OCI-LY3 (cell line): ENCODE data around the gene TANC2.

Source experiments
- H2AFZ ChIP-seq: fragments of 200-600, 300-600 bp; shearing (Covaris generic); 2 replicates; pipeline ENCODE4 v1.6.0; 2014; ENCODE audit warnings: antibody characterized with exemption, low read depth, low read length
- H3K27ac ChIP-seq: fragments of 200-600, 300-600 bp; sonication (generic); 2 replicates; pipeline ENCODE4 v1.5.1; 2014; ENCODE audit warnings: mild to moderate bottlenecking, low read length, moderate library complexity, mixed read lengths
- H3K27me3 ChIP-seq: fragments of 200-600, 300-600 bp; sonication (generic); 2 replicates; pipeline ENCODE4 v1.6.1; 2014; ENCODE audit warnings: low read depth, low read length, mixed read lengths
- H3K36me3 ChIP-seq: fragments of 200-600, 300-600 bp; sonication (generic); replicated peaks from 2 replicates; pipeline ENCODE3; 2014; ENCODE audit warnings: low read depth, low read length, mixed read lengths
- H3K4me1 ChIP-seq: fragments of 300-600, 200-600 bp; sonication (generic); 2 replicates; pipeline ENCODE4 v1.6.1; 2014; ENCODE audit warnings: low read length, mixed read lengths
- H3K4me2 ChIP-seq: fragments of 200-600, 300-600 bp; sonication (generic); 2 replicates; pipeline ENCODE4 v1.6.1; 2014; ENCODE audit warnings: low read length, mixed read lengths
- H3K4me3 ChIP-seq: fragments of 300-600, 200-600 bp; sonication (generic); 2 replicates; pipeline ENCODE4 v1.5.1; 2014; ENCODE audit warnings: antibody characterized with exemption, mild to moderate bottlenecking, low read length, moderate library complexity
- H3K79me2 ChIP-seq: fragments of 300-600, 200-600 bp; shearing (Covaris generic); 2 replicates; pipeline ENCODE4 v1.6.1; 2014; ENCODE audit warnings: mild to moderate bottlenecking, low read length, mixed read lengths
- H3K9ac ChIP-seq: fragments of 300-600, 200-600 bp; shearing (Covaris generic); 2 replicates; pipeline ENCODE4 v1.6.0; 2014; ENCODE audit warnings: mild to moderate bottlenecking, low read length, moderate library complexity
- H3K9me3 ChIP-seq: fragments of 200-600, 300-600 bp; shearing (Covaris generic); 2 replicates; pipeline ENCODE4 v1.6.1; 2014; ENCODE audit warnings: low read length, mixed read lengths; ENCODE audit not compliant: insufficient read depth
- H4K20me1 ChIP-seq: fragments of 200-600, 300-600 bp; sonication (generic); 2 replicates; pipeline ENCODE4 v1.6.1; 2016; ENCODE audit warnings: low read length, mixed read lengths; ENCODE audit not compliant: insufficient read depth
- CTCF ChIP-seq: fragments of 200-600, 300-600 bp; sonication (generic); IDR thresholded peaks from 2 replicates; pipeline ENCODE4 v1.5.1; 2014; ENCODE audit warnings: antibody characterized with exemption, low read length, low read depth
- EZH2phosphoT487 ChIP-seq: fragments of 200-600 bp; shearing (Covaris generic); IDR thresholded peaks from 2 replicates; pipeline ENCODE4 v1.6.1; 2018; ENCODE audit warnings: antibody characterized with exemption, mixed run types, low read depth

The TANC2 gene

GRCh38 chr17:62966426-62967204, 580 bp downstream of the TANC2 start:
- Histone ChIP-seq H2AFZ (no peak overlapping the region), H3K36me3 (no peaks in the 10 kb centered on the region), H3K9me3 (no peaks in the 10 kb centered on the region), H3K9ac (peak overlapping the region; percentile 51), H3K4me1 (peaks cover 21% of the 10 kb centered on the region), H3K4me3 (peak overlapping the region; percentile 79), H3K79me2 (no peaks in the 10 kb centered on the region), H3K4me2 (peak overlapping the region; percentile 51), H3K27ac (no peak overlapping the region), H3K27me3 (peaks cover 20% of the 10 kb centered on the region), H4K20me1 (no peaks in the 10 kb centered on the region)
- TF ChIP-seq CTCF = no peak
- no peak for TF ChIP-seq EZH2phosphoT487

- Histone ChIP-seq H3K4me3 (peak overlapping the region; percentile 79), H3K27ac (no peak overlapping the region), H4K20me1 (no peaks in the 10 kb centered on the region), H3K4me1 (peaks cover 21% of the 10 kb centered on the region), H3K36me3 (no peaks in the 10 kb centered on the region), H3K9me3 (no peaks in the 10 kb centered on the region), H3K27me3 (peaks cover 17% of the 10 kb centered on the region), H2AFZ (no peak overlapping the region), H3K9ac (peak overlapping the region; percentile 51), H3K79me2 (no peaks in the 10 kb centered on the region), H3K4me2 (peak overlapping the region; percentile 51)
- no peak for TF ChIP-seq EZH2phosphoT487
- TF ChIP-seq CTCF = no peak
These were observed 1.1 kb downstream of the TANC2 start for GRCh38 chr17:62967205-62967529.

GRCh38 chr17:62968445-62968923, 2.4 kb downstream of the TANC2 start:
- H3K9ac ChIP-seq = no peak overlapping the region
- H3K36me3 ChIP-seq = no peaks in the 10 kb centered on the region
- H3K4me3 ChIP-seq = no peak overlapping the region
- no peaks in the 10 kb centered on the region for H3K79me2 ChIP-seq
- H4K20me1 ChIP-seq = no peaks in the 10 kb centered on the region
- peak overlapping the region; percentile 51 for H3K4me2 ChIP-seq
- TF ChIP-seq CTCF = peak; percentile 94
- TF ChIP-seq EZH2phosphoT487 = no peak
- peaks cover 21% of the 10 kb centered on the region for H3K4me1 ChIP-seq
- no peaks in the 10 kb centered on the region for H3K9me3 ChIP-seq
- H3K27me3 ChIP-seq = peaks cover 10% of the 10 kb centered on the region
- no peak overlapping the region for H3K27ac ChIP-seq
- H2AFZ ChIP-seq = no peak overlapping the region

GRCh38 chr17:62970610-62971009, 4.6 kb downstream of the TANC2 start:
- no peaks in the 10 kb centered on the region for H3K36me3 ChIP-seq
- no peak overlapping the region for H3K9ac ChIP-seq
- no peak overlapping the region for H3K4me2 ChIP-seq
- no peaks in the 10 kb centered on the region for H4K20me1 ChIP-seq
- no peaks in the 10 kb centered on the region for H3K9me3 ChIP-seq
- H3K4me3 ChIP-seq = no peak overlapping the region
- TF ChIP-seq CTCF = no peak
- TF ChIP-seq EZH2phosphoT487 = no peak
- H3K27ac ChIP-seq = no peak overlapping the region
- no peak overlapping the region for H2AFZ ChIP-seq
- no peaks in the 10 kb centered on the region for H3K79me2 ChIP-seq
- peaks cover 8% of the 10 kb centered on the region; the same call in 1 of the 2 replicates for H3K27me3 ChIP-seq
- peaks cover 19% of the 10 kb centered on the region for H3K4me1 ChIP-seq
